K562 treated with DMSO at 1 percent for 48 hours (cell line): Measurements from ENCODE around the gene C2orf74. TPM values are rescaled to one million over a fixed set of nuclear protein-coding genes. Genes with fewer than 3 reads are reported as not detected.

Experiments used
- total RNA-seq: library from RNA; unstranded; fragments of 300-600 nt; gene quantifications from 2 replicates; pipeline ENCODE4 v1.2.3, GENCODE V29; 2022; ENCODE audit warnings: low replicate concordance; ENCODE audit errors: extremely low read depth

C2orf74 gene
- not detected in 2 replicates for total RNA-seq

DNA sequence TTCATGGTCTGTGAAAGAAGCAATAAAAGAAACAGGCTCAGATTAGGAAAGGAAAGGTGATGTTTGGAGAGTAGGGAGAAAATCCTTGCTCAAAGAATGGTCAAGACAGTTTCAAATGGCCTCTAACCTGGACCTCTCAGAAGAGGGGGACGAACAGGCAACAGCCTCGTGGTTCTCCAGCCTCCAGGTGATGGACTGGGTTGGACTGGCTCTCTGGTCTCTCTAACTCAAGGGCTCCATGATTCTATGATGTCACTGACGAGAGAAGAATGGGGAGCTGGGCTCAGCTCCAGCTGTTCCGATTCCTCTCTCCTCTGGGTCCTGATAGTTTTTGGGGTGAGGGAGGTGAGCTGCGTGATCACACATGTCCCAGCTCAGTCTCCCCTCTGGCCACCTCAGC is at the start of gene C2orf74:
C2orf74 (plus strand) TSS at position 301 of the 400 bp plus-strand sequence. CDS start 327 bp downstream, outside the sequence.

Other genes starting within 250 kb of the C2orf74 start
- not detected in 2 replicates for gene PEX13, start 144.5 kb upstream of the C2orf74 start, total RNA-seq
- not detected in 2 replicates for gene PUS10, start 143.9 kb upstream of the C2orf74 start, total RNA-seq
- not detected in 2 replicates for gene SANBR, start 96.3 kb upstream of the C2orf74 start, total RNA-seq